Measurements from ENCODE around the gene CDH4. TPM values are rescaled to one million over a fixed set of nuclear protein-coding genes. Genes with fewer than 3 reads are reported as not detected.

CDH4 gene
- total RNA-seq, 1 donor from 2014 or later = not detected

DNA sequence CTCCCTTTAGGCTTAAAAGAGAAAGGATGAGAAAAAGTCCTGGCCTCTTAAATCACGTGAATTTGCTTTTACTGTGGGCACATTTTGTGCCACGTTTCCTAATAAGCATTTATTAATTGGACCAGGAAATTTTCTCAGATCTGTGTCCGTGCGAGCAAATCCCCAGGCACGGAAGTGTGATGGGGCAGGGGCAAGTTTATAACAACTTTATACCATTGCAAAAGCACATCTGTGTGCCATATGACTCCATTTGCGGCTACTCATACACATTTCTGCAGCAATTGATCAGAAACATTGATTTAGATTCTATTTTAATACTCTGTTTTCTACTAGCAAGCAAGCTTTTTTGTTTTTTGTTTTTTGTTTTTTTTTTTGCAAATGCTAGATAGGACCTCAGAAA lies 440.4 kb downstream of the CDH4 start:
- ChIA-PET CTCF (no interaction called here), POLR2A (no interaction called here)
- H3K36me3 Mint-ChIP-seq (ENCODE audit: low read depth) = no peaks in the 10 kb centered on the region
- TF ChIP-seq, protein P1, sequence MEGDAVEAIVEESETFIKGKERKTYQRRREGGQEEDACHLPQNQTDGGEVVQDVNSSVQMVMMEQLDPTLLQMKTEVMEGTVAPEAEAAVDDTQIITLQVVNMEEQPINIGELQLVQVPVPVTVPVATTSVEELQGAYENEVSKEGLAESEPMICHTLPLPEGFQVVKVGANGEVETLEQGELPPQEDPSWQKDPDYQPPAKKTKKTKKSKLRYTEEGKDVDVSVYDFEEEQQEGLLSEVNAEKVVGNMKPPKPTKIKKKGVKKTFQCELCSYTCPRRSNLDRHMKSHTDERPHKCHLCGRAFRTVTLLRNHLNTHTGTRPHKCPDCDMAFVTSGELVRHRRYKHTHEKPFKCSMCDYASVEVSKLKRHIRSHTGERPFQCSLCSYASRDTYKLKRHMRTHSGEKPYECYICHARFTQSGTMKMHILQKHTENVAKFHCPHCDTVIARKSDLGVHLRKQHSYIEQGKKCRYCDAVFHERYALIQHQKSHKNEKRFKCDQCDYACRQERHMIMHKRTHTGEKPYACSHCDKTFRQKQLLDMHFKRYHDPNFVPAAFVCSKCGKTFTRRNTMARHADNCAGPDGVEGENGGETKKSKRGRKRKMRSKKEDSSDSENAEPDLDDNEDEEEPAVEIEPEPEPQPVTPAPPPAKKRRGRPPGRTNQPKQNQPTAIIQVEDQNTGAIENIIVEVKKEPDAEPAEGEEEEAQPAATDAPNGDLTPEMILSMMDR (IDR thresholded peaks at IDR 0.05) = no peak
- no peak overlapping the region for H3K4me3 Mint-ChIP-seq
- DNase-seq (no peak), ATAC-seq (ENCODE audit: low read depth) (no peak)
- no peak overlapping the region for H3K27ac Mint-ChIP-seq
- intact Hi-C loops (cut with micrococcal nuclease) = no loop called here
- no peaks in the 10 kb centered on the region for H3K4me1 Mint-ChIP-seq
- H3K9me3 Mint-ChIP-seq = no peaks in the 10 kb centered on the region
- no peaks in the 10 kb centered on the region for H3K27me3 Mint-ChIP-seq

DNA sequence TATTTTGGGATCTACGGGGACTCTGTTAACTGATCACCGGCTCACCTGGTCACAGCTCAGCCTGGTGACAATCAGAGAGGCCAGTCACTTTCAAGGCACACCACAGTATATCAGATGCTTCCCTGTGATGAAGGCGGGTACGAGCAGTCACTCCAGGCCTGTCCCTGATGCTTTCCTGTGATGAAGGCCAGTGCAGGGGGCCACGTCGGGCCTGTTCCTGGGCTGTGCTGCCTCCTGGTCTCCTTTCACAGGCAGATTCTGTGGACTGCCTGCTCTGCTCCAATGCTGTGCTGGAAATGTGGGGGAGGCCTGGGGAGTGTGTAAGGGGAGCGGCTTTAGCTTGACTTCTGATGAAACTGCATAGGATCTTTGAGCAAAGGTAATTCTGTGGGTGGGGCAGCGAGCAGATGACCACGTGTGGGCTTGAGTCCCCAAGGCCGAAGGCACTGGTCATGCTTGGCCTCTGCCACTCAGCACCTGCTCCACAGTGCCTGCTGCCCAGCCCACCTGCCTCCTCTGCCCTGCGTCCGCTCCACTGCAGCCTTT lies 441.1 kb downstream of the CDH4 start:
- intact Hi-C loops (cut with micrococcal nuclease) = no loop called here
- ATAC-seq (ENCODE audit: low read depth) (no peak), DNase-seq (no peak)
- Mint-ChIP-seq H3K9me3 (no peaks in the 10 kb centered on the region), H3K27ac (no peak overlapping the region), H3K36me3 (ENCODE audit: low read depth) (no peaks in the 10 kb centered on the region), H3K4me1 (no peaks in the 10 kb centered on the region), H3K4me3 (no peak overlapping the region), H3K27me3 (no peaks in the 10 kb centered on the region)
- CTCF ChIA-PET = no interaction called here
- POLR2A ChIA-PET = no interaction called here
- TF ChIP-seq, protein P1 (IDR thresholded peaks at IDR 0.05) = no peak

DNA sequence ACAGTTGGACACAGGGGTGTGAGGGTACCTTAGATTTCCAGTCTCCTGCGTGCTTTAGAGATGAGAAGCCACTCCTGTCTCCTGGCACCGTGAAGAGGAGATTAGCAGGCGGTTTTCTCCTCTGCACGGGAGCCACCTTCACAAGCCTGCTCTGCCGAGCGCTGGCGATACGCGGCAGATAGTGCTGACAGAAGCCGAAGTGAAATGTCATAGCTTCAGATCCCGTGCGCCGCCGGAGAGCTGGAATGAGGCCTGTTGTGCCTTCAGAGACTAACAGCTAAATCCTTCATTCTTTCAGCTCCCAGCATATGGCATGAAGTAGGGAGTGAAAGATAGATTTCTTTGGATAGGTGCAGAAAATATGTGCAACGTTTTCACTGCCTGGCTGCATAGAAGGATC lies 442.6 kb downstream of the CDH4 start:
- no peaks in the 10 kb centered on the region for H3K36me3 Mint-ChIP-seq (ENCODE audit: low read depth)
- no peak overlapping the region for H3K27ac Mint-ChIP-seq
- TF ChIP-seq, protein P1 (IDR thresholded peaks at IDR 0.05) = no peak
- H3K9me3 Mint-ChIP-seq = no peaks in the 10 kb centered on the region
- intact Hi-C loops (cut with micrococcal nuclease) = no loop called here
- H3K4me1 Mint-ChIP-seq = no peaks in the 10 kb centered on the region
- H3K27me3 Mint-ChIP-seq = no peaks in the 10 kb centered on the region
- CTCF ChIA-PET = no interaction called here
- no peak overlapping the region for H3K4me3 Mint-ChIP-seq
- ATAC-seq (ENCODE audit: low read depth) (no peak), DNase-seq (no peak)
- POLR2A ChIA-PET = no interaction called here

DNA sequence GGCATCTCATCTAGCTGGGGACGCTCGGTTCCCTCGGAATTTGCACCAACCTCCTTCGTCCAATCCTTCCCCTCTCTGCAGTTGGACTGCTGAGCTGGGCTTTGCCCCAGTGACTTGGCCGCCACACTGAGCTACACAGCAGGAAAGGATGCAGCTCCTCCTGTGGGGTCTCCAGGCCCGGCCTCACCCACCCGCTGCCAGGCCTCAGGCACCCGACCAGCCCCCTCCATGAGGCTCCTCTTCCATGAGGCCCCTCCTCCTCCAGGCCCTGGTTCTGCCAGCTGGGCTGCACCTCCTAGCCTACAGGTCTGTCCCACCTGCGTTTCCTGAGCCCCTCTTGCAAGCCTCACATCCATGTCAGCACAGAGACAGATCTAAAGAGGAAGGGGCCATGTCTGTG lies 443.7 kb downstream of the CDH4 start:
- H3K36me3 Mint-ChIP-seq (ENCODE audit: low read depth) = no peaks in the 10 kb centered on the region
- intact Hi-C loops (cut with micrococcal nuclease) = no loop called here
- CTCF ChIA-PET = no interaction called here
- POLR2A ChIA-PET = no interaction called here
- DNase-seq = no peak
- no peak overlapping the region for H3K27ac Mint-ChIP-seq
- TF ChIP-seq, protein P1 (IDR thresholded peaks at IDR 0.05) = no peak
- H3K4me3 Mint-ChIP-seq = no peak overlapping the region
- H3K4me1 Mint-ChIP-seq = no peaks in the 10 kb centered on the region
- ATAC-seq (ENCODE audit: low read depth) = no peak
- no peaks in the 10 kb centered on the region for H3K9me3 Mint-ChIP-seq
- H3K27me3 Mint-ChIP-seq = no peaks in the 10 kb centered on the region

DNA sequence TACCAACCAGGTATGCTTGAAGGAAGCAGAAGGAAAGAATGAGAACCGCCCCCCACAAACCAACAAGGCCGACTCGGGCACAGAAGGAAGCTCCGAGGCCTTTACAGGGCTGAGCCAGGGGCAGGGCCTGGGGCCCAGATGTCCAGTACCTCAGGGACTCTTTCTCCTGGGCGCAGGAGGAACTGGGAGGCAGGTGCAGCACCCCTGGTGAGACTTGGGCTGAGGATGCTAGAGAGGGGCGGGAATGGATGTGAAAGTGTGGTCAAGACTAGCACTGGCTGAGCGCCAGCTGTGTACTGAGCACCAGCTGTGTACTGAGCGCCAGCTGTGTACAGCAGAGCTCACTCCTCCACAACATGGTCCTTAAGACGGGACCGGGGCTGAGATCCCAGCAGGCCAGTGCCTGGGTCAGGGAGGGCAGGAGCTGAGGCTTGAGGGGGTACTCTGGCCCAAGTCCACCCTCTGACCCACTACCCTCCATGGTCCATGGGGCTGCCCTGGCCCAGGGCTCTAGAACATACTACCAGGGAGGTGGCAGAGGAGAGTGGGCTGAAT lies 444.2 kb downstream of the CDH4 start:
- H3K9me3 Mint-ChIP-seq = peaks cover 2% of the 10 kb centered on the region
- POLR2A ChIA-PET = no interaction called here
- no peak overlapping the region for H3K4me3 Mint-ChIP-seq
- ATAC-seq (ENCODE audit: low read depth) (no peak), DNase-seq (no peak)
- H3K36me3 Mint-ChIP-seq (ENCODE audit: low read depth) = no peaks in the 10 kb centered on the region
- intact Hi-C loops (cut with micrococcal nuclease) = no loop called here
- H3K27me3 Mint-ChIP-seq = no peaks in the 10 kb centered on the region
- no peak overlapping the region for H3K27ac Mint-ChIP-seq
- H3K4me1 Mint-ChIP-seq = no peaks in the 10 kb centered on the region
- TF ChIP-seq, protein P1 (IDR thresholded peaks at IDR 0.05) = no peak
- CTCF ChIA-PET = no interaction called here

All from activated B cell treated with CpG ODN at 0.5 μM for 24 hours (primary cell).